Naive thymus-derived CD4-positive, alpha-beta T cell (primary cell): ENCODE results near the gene PATL2. TPM values are rescaled to one million over a fixed set of nuclear protein-coding genes. Genes with fewer than 3 reads are reported as not detected.
"Not testable (repeated sequence)": the region's sequence is repeated elsewhere in the genome, so short reads cannot be mapped to it uniquely, and the experiment has no call there.

Experiments
- ATAC-seq: fragments of 150-1000 bp; cut with Tn5 transposase; 2 replicates; pipeline ENCODE4 v1.10.0; 2021; ENCODE audit warnings: mild to moderate bottlenecking, moderate library complexity
- CTCF ChIA-PET: fragments of 350-600 bp; sonication (Branson Sonifier 250); formaldehyde crosslinking; loops from one replicate; lab custom pipeline; 2021; ENCODE audit warnings: antibody characterized with exemption; lab: Charles Lee
- POLR2A ChIA-PET: fragments of 350-600 bp; sonication (Branson Sonifier 250); formaldehyde crosslinking; loops from one replicate; lab custom pipeline; 2021; ENCODE audit warnings: antibody characterized with exemption, inconsistent platforms; lab: Charles Lee
- DNase-seq, 9 donors: peaks; one replicate each; pipeline versions ENCODE4 v3.0.0 to v3.0.0-alpha.2; 2020 to 2022; ENCODE audit warnings: mixed read lengths in 1 of 9
- H3K27ac ChIP-seq: one replicate; pipeline ENCODE4 v1.7.0; 2013; ENCODE audit warnings: mild to moderate bottlenecking, low read depth, low read length, moderate library complexity
- H3K27me3 ChIP-seq, 2 donors: one replicate each; pipeline ENCODE4 v1.7.0; 2013; ENCODE audit warnings: low read length in 2 of 2, mild to moderate bottlenecking in 2 of 2, moderate library complexity in 2 of 2; ENCODE audit not compliant: control insufficient read depth in 2 of 2, insufficient read depth in 2 of 2
- H3K36me3 ChIP-seq, 3 experiments: 1 replicate in 2 of 3; 2 replicates in 1 of 3; pipeline ENCODE4 v1.7.0; 2013; ENCODE audit warnings: low read length in 3 of 3, mild to moderate bottlenecking in 3 of 3, moderate library complexity in 1 of 3; ENCODE audit not compliant: insufficient read depth in 3 of 3, control insufficient read depth in 2 of 3
- H3K4me1 ChIP-seq, 2 donors: one replicate each; pipeline ENCODE4 v1.7.0; 2013; ENCODE audit warnings: low read length in 2 of 2, mild to moderate bottlenecking in 2 of 2, moderate library complexity in 1 of 2; ENCODE audit not compliant: control insufficient read depth in 2 of 2, insufficient read depth in 2 of 2
- H3K4me3 ChIP-seq: 2 replicates; pipeline ENCODE4 v1.7.0; 2013; ENCODE audit warnings: mild to moderate bottlenecking, low read length
- H3K9me3 ChIP-seq, 3 experiments: 1 replicate in 2 of 3; 2 replicates in 1 of 3; pipeline ENCODE4 v1.7.0; 2013; ENCODE audit warnings: low read length in 3 of 3; ENCODE audit not compliant: control insufficient read depth in 2 of 3
- H3K27ac Mint-ChIP-seq, 9 donors: one replicate each; pipeline ENCODE4 v1.8.0; 2020 to 2022; ENCODE audit warnings: mixed read lengths in 9 of 9, mild to moderate bottlenecking in 8 of 9, moderate library complexity in 5 of 9, inconsistent platforms in 2 of 9
- H3K27me3 Mint-ChIP-seq, 5 donors: one replicate each; pipeline ENCODE4 v1.8.0; 2021 to 2022; ENCODE audit warnings: mixed read lengths in 5 of 5, mild to moderate bottlenecking in 1 of 5
- H3K36me3 Mint-ChIP-seq, 5 donors: one replicate each; pipeline ENCODE4 v1.8.0; 2020 to 2022; ENCODE audit warnings: mixed read lengths in 5 of 5, mild to moderate bottlenecking in 3 of 5, inconsistent platforms in 1 of 5
- H3K4me1 Mint-ChIP-seq, 7 donors: one replicate each; pipeline ENCODE4 v1.8.0; 2020 to 2022; ENCODE audit warnings: mixed read lengths in 7 of 7, mild to moderate bottlenecking in 3 of 7, inconsistent platforms in 1 of 7
- H3K4me3 Mint-ChIP-seq, 10 donors: one replicate each; pipeline ENCODE4 v1.8.0; 2020 to 2022; ENCODE audit warnings: mild to moderate bottlenecking in 10 of 10, mixed read lengths in 10 of 10, moderate library complexity in 6 of 10, inconsistent platforms in 2 of 10
- H3K9me3 Mint-ChIP-seq, 11 donors: one replicate each; pipeline ENCODE4 v1.8.0; 2020 to 2022; ENCODE audit warnings: mixed read lengths in 11 of 11, mild to moderate bottlenecking in 4 of 11, inconsistent platforms in 1 of 11, moderate library complexity in 1 of 11
- intact Hi-C, 2 donors: fragments of 100-400 bp; cut with micrococcal nuclease; formaldehyde crosslinking; loops; one replicate each; pipeline ENCODE4 v1.15.1; 2023
- polyA plus RNA-seq, 2 donors: library from polyadenylated mRNA; unstranded; fragments of 300-500 nt; fragmentation: Illumina TruSeq; gene quantifications; one replicate each; pipeline ENCODE4 v1.2.3, GENCODE V29; 2021
- total RNA-seq, 6 experiments: library from RNA in 5 of 6; stranded (reverse) in 5 of 6; gene quantifications; 1 replicate in 5 of 6; 2 replicates in 1 of 6; pipeline ENCODE4 v1.2.3 and lab custom pipeline; 2021 to 2026

The PATL2 gene
- total and polyA plus RNA-seq, 7 experiments from 2014 or later: 11.4 to 83.8 (median 46.7) TPM

- intact Hi-C loops: no loop called here
Measured at GRCh38 chr15:44695294-44695693, 15.8 kb downstream of the PATL2 start.

GRCh38 chr15:44694416-44694815 is 16.7 kb downstream of the PATL2 start:
- Mint-ChIP-seq H3K27ac (peak overlapping the region in 6 of 9 donors; percentile 17 to 66 (median 34)), H3K9me3 (peaks cover 0 to 14% (median 4%) of the 10 kb centered on the region in 11 donors), H3K36me3 (peaks cover 0 to 14% (median 4%) of the 10 kb centered on the region in 5 donors), H3K4me3 (peak overlapping the region in 1 of 10 donors; percentile 44), H3K4me1 (peaks cover 21 to 49% (median 40%) of the 10 kb centered on the region in 7 donors), H3K27me3 (peaks cover 0 to 10% (median 0%) of the 10 kb centered on the region in 5 donors)
- H3K4me1 ChIP-seq: peaks cover 0 to 10% of the 10 kb centered on the region in 2 donors
- ATAC-seq (no peak), DNase-seq (no peak)
- H3K36me3 ChIP-seq: no peaks in the 10 kb centered on the region
- CTCF ChIA-PET: interaction anchor here (0.9 to 3.5 kb wide), 2 partner anchors 31 to 42 kb away, joined by 3 to 11 read pairs; partner anchors contain the start of genes SPG11 and TRIM69
- no peak overlapping the region for H3K27ac ChIP-seq
- intact Hi-C loops: no loop called here
- POLR2A ChIA-PET: interaction anchor here (1.2 to 8.4 kb wide), 8 partner anchors 10 to 42 kb away, joined by 3 to 156 read pairs (median 12); partner anchors contain the start of genes B2M, PATL2, SPG11 and TRIM69
- no peaks in the 10 kb centered on the region for H3K9me3 ChIP-seq
- no peaks in the 10 kb centered on the region for H3K27me3 ChIP-seq
- no peak overlapping the region for H3K4me3 ChIP-seq

More at GRCh38 chr15:44695294-44695693, 15.8 kb downstream of the PATL2 start:
- H3K27me3 ChIP-seq: no peaks in the 10 kb centered on the region
- CTCF ChIA-PET: interaction anchor here (0.6 to 3.5 kb wide), 5 partner anchors 14 to 45 kb away, joined by 3 to 11 read pairs (median 5); partner anchors contain the start of gene SPG11
- H3K4me3 ChIP-seq: no peak overlapping the region
- no peaks in the 10 kb centered on the region for H3K36me3 ChIP-seq
- DNase-seq (no peak), ATAC-seq (no peak)
- Mint-ChIP-seq H3K27me3 (peaks cover 0 to 14% (median 0%) of the 10 kb centered on the region in 5 donors), H3K36me3 (peaks cover 0 to 17% (median 9%) of the 10 kb centered on the region in 5 donors), H3K4me3 (no peak overlapping the region), H3K9me3 (peaks cover 0 to 19% (median 9%) of the 10 kb centered on the region in 11 donors), H3K27ac (peak overlapping the region in 3 of 9 donors; percentile 16 to 85 (median 46)), H3K4me1 (peaks cover 20 to 47% (median 41%) of the 10 kb centered on the region in 7 donors)
- H3K9me3 ChIP-seq: no peaks in the 10 kb centered on the region
- peaks cover 0 to 4% of the 10 kb centered on the region in 2 donors for H3K4me1 ChIP-seq
- no peak overlapping the region for H3K27ac ChIP-seq
- POLR2A ChIA-PET: interaction anchor here (0.6 to 8.4 kb wide), 7 partner anchors 11 to 42 kb away, joined by 4 to 156 read pairs (median 18); partner anchors contain the start of genes B2M, PATL2, SPG11 and TRIM69

GRCh38 chr15:44692659-44693058 is 18.5 kb downstream of the PATL2 start:
- Mint-ChIP-seq H3K27ac (peak overlapping the region in 5 of 9 donors; percentile 14 to 79 (median 50)), H3K4me3 (peak overlapping the region in 1 of 10 donors; percentile 61), H3K9me3 (peaks cover under 1 to 19% (median 15%) of the 10 kb centered on the region in 11 donors), H3K4me1 (peaks cover 23 to 61% (median 50%) of the 10 kb centered on the region in 7 donors), H3K36me3 (peaks cover 1 to 25% (median 10%) of the 10 kb centered on the region in 5 donors), H3K27me3 (peaks cover 0 to 5% (median 0%) of the 10 kb centered on the region in 5 donors)
- ATAC-seq: no peak
- Histone ChIP-seq H3K4me1 (peaks cover 0 to 10% of the 10 kb centered on the region in 2 donors), H3K27me3 (no peaks in the 10 kb centered on the region), H3K36me3 (no peaks in the 10 kb centered on the region), H3K4me3 (no peak overlapping the region), H3K9me3 (no peaks in the 10 kb centered on the region), H3K27ac (no peak overlapping the region)
- DNase-seq: no peak
- ChIA-PET CTCF (interaction anchor here (0.6 to 1.5 kb wide), 3 partner anchors 29 to 99 kb away, joined by 3 to 9 read pairs (median 4); partner anchors contain the start of genes SPG11 and TRIM69), POLR2A (interaction anchor here (0.7 to 38.1 kb wide), 5 partner anchors 8 to 51 kb away, joined by 3 to 3822 read pairs (median 109); partner anchors contain the start of genes B2M, PATL2, SPG11 and TRIM69)
- intact Hi-C loops: no loop called here

GRCh38 chr15:44690245-44690644 is 20.9 kb downstream of the PATL2 start:
- peaks cover 11 to 43% (median 30%) of the 10 kb centered on the region in 11 donors for H3K9me3 Mint-ChIP-seq
- peak overlapping the region in 4 of 10 donors; percentile 16 to 32 (median 28) for H3K4me3 Mint-ChIP-seq
- peak overlapping the region in 7 of 9 donors; percentile 26 to 76 (median 60) for H3K27ac Mint-ChIP-seq
- H3K9me3 ChIP-seq, H3K36me3 ChIP-seq, H3K27me3 Mint-ChIP-seq, H3K27ac ChIP-seq, H3K4me3 ChIP-seq, H3K27me3 ChIP-seq: not testable (repeated sequence)
- H3K4me1 ChIP-seq: peaks cover 5 to 10% of the 10 kb centered on the region in 2 donors
- peaks cover 18 to 44% (median 27%) of the 10 kb centered on the region in 5 donors for H3K36me3 Mint-ChIP-seq
- intact Hi-C loops: loop anchor here in 1 of 2 donors (1.0 to 2.0 kb wide), 2 partner anchors 13 to 21 kb away; partner anchors contain the start of genes B2M and PATL2
- peaks cover 20 to 62% (median 53%) of the 10 kb centered on the region in 7 donors for H3K4me1 Mint-ChIP-seq
- CTCF ChIA-PET: interaction anchor here (0.8 to 1.5 kb wide), 7 partner anchors 13 to 46 kb away, joined by 3 to 13 read pairs (median 4); partner anchors contain the start of genes B2M, PATL2, SPG11 and TRIM69
- ATAC-seq (peak; percentile 51), DNase-seq (peak in 1 of 9 donors; percentile 10)
- POLR2A ChIA-PET: interaction anchor here (0.7 to 38.1 kb wide), 5 partner anchors 9 to 101 kb away, joined by 4 to 3822 read pairs (median 109); partner anchors contain the start of genes B2M, PATL2, SPG11 and TRIM69

- Mint-ChIP-seq H3K27ac (peak overlapping the region in 6 of 9 donors; percentile 47 to 99 (median 72)), H3K36me3 (peaks cover 21 to 49% (median 27%) of the 10 kb centered on the region in 5 donors), H3K4me1 (peaks cover 23 to 66% (median 51%) of the 10 kb centered on the region in 7 donors), H3K9me3 (peaks cover 12 to 52% (median 36%) of the 10 kb centered on the region in 11 donors), H3K4me3 (peak overlapping the region in 5 of 10 donors; percentile 20 to 50 (median 42))
- H3K27me3 Mint-ChIP-seq, H3K9me3 ChIP-seq, H3K27me3 ChIP-seq, H3K36me3 ChIP-seq, intact Hi-C loops, H3K4me3 ChIP-seq, DNase-seq, ATAC-seq, H3K27ac ChIP-seq: not testable (repeated sequence)
- ChIA-PET CTCF (interaction anchor here (0.6 to 1.6 kb wide), 3 partner anchors 25 to 88 kb away, joined by 3 to 5 read pairs (median 3); partner anchors contain the start of genes SPG11 and TRIM69), POLR2A (interaction anchor here (1.2 to 38.1 kb wide), 4 partner anchors 8 to 33 kb away, joined by 3 to 3822 read pairs (median 448); partner anchors contain the start of genes B2M, PATL2, SPG11 and TRIM69)
- H3K4me1 ChIP-seq: peaks cover 10 to 14% of the 10 kb centered on the region in 2 donors
Measured at GRCh38 chr15:44689318-44689717, 21.8 kb downstream of the PATL2 start.
